Measurements from ENCODE around the gene POLR3B.

GRCh38 chr12:106333010-106333409, 24.5 kb upstream of the POLR3B start:
- TF ChIP-seq CTCF (IDR thresholded peaks at IDR 0.05), result no peak
- TF ChIP-seq POLR2A (IDR thresholded peaks at IDR 0.05), result no peak
